Activated CD4-positive, alpha-beta T cell treated with anti-CD3 and anti-CD28 coated beads, Interleukin-2, amount 50 U/mL, for 4 hours (primary cell): ENCODE data around the gene SRGAP1.
"Not testable (repeated sequence)": the region's sequence is repeated elsewhere in the genome, so short reads cannot be mapped to it uniquely, and the experiment has no call there.

Experiments
- DNase-seq, 2 experiments: peaks; one replicate each; pipeline ENCODE4 v3.0.0-alpha.2; 2020

Gene SRGAP1

GRCh38 chr12:63841011-63841410 lies 3.5 kb upstream of the SRGAP1 start:
- DNase-seq, result no peak

- DNase-seq, result no peak
These were observed 2.9 kb upstream of the SRGAP1 start for GRCh38 chr12:63841571-63841970.

- DNase-seq, result not testable (repeated sequence)
These were observed 1.8 kb upstream of the SRGAP1 start for GRCh38 chr12:63842750-63843149.

- DNase-seq, result no peak
These were observed 1.2 kb upstream of the SRGAP1 start for GRCh38 chr12:63843254-63843720.

- DNase-seq, result peak; percentile 67 to 69
These were observed 644 bp upstream of the SRGAP1 start for GRCh38 chr12:63843721-63844390.

- DNase-seq, result no peak
These were observed 1.2 kb downstream of the SRGAP1 start for GRCh38 chr12:63845726-63846125.

- DNase-seq, result no peak
These were observed 1.9 kb downstream of the SRGAP1 start for GRCh38 chr12:63846238-63846967.

- DNase-seq, result no peak
These were observed 4.0 kb downstream of the SRGAP1 start for GRCh38 chr12:63848450-63848849.

GRCh38 chr12:63849106-63849620 lies 4.7 kb downstream of the SRGAP1 start:
- no peak for DNase-seq

- DNase-seq, result no peak
These were observed 5.1 kb downstream of the SRGAP1 start for GRCh38 chr12:63849641-63850040.

- DNase-seq, result no peak
These were observed 9.5 kb downstream of the SRGAP1 start for GRCh38 chr12:63853978-63854377.

GRCh38 chr12:63855299-63855698 lies 10.8 kb downstream of the SRGAP1 start:
- no peak for DNase-seq

- DNase-seq, result no peak
These were observed 13.5 kb downstream of the SRGAP1 start for GRCh38 chr12:63857771-63858670.

GRCh38 chr12:63859880-63860279 lies 15.4 kb downstream of the SRGAP1 start:
- DNase-seq, result not testable (repeated sequence)

GRCh38 chr12:63862187-63862968 lies 17.9 kb downstream of the SRGAP1 start:
- no peak for DNase-seq

- no peak for DNase-seq
These were observed 18.4 kb downstream of the SRGAP1 start for GRCh38 chr12:63862969-63863230.

GRCh38 chr12:63863658-63864453 lies 19.4 kb downstream of the SRGAP1 start:
- no peak for DNase-seq

- DNase-seq, result no peak
These were observed 19.9 kb downstream of the SRGAP1 start for GRCh38 chr12:63864454-63864706.

GRCh38 chr12:63865448-63865847 lies 20.9 kb downstream of the SRGAP1 start:
- no peak for DNase-seq

GRCh38 chr12:63867053-63867452 lies 22.6 kb downstream of the SRGAP1 start:
- DNase-seq, result no peak

GRCh38 chr12:63869656-63870055 lies 25.2 kb downstream of the SRGAP1 start:
- DNase-seq, result no peak

- DNase-seq, result no peak
These were observed 26.3 kb downstream of the SRGAP1 start for GRCh38 chr12:63870838-63871237.
